ENCODE data around the gene SLC31A2.

The SLC31A2 gene

DNA sequence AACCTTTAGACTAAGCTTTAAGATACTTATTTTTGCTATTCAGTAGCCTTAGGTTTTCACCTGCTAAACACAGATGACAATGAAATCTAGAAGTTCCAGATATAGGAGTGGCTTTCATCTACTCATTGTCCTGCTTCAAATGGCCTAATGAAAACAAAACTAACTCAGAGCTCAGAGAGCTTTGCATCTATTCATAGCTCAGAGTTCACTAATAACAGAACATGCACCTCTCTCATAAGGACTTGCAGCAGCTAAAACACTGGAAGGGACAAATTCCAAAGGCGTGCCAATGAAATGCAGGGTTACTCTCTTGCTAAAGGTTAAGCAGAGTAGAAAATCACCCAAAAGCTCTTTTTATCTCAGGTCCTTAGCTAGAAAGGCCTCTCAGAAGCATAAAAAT, 29.0 kb downstream of the SLC31A2 start:
- DNase-seq, result no peak
- in situ Hi-C loops (cut with MboI; ENCODE audit: low pct_unique_long_range_greater_than_20kb, low sequenced_read_pairs), result no loop called here

GRCh38 chr9:113181165-113181564, 30.4 kb downstream of the SLC31A2 start:
- in situ Hi-C loops (cut with MboI; ENCODE audit: low pct_unique_long_range_greater_than_20kb, low sequenced_read_pairs), result no loop called here
- DNase-seq, result no peak

DNA sequence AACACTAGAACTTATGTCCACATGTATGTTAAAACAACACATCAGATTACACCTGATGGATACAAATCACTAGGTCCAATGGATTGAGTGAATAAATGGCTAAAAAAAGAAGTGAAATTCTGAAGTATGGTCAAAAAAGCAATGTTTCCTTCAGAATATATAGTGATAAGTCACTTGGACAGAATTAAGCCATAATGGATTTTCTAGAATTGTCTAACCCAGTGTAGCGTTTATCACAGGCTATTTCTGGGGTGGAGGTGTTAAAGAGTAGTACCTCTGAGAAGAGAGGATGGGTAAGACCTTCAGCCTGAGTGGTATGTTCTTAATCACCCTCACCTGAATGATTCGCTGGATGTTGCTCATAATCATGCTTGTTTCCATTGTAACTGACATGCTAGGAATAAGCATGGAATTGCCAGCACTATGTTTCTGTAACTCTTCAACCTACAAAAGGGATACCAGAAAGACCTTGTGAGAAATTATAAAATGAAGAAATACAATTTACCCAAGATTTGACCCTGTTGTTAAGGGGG, 33.2 kb downstream of the SLC31A2 start:
- no peak for DNase-seq
- in situ Hi-C loops (cut with MboI; ENCODE audit: low pct_unique_long_range_greater_than_20kb, low sequenced_read_pairs), result no loop called here

- in situ Hi-C loops (cut with MboI; ENCODE audit: low pct_unique_long_range_greater_than_20kb, low sequenced_read_pairs), result no loop called here
- DNase-seq, result no peak
These were observed 33.7 kb downstream of the SLC31A2 start for GRCh38 chr9:113184539-113184938.

GRCh38 chr9:113185271-113185670, 34.5 kb downstream of the SLC31A2 start:
- DNase-seq, result no peak
- in situ Hi-C loops (cut with MboI; ENCODE audit: low pct_unique_long_range_greater_than_20kb, low sequenced_read_pairs), result no loop called here

GRCh38 chr9:113186137-113186755, 35.4 kb downstream of the SLC31A2 start:
- in situ Hi-C loops (cut with MboI; ENCODE audit: low pct_unique_long_range_greater_than_20kb, low sequenced_read_pairs), result no loop called here

DNA sequence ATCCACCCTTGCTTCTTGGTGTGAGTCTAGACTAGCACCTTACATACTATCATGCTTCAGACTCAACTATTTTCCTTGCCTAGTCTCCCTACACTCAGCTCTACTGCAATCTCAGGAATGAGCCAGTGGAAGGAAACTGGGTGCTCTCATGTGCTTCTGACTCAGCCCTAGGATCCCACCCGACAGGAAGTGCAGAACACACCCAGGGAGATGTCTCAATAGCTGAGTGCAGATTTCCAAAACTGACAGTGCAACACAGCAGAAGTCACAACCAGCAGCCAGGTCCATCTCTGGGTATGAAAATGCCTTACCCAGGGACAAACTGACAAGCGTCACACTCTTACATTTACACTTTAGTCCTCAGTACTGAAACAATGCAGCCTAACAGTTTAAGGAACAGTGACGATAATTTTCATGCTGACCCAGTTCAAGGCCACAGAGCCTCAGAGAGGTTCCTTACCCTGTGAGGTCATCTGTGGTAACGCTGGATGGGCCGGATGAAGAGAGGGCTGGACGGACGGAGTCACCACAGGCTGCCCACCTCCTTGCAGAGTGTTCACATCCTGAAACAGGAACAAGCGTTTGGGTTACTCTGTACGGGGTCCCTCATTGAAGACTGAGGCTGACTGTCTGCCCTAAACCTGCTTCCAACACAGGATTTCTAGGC, 37.3 kb downstream of the SLC31A2 start:
- in situ Hi-C loops (cut with MboI; ENCODE audit: low pct_unique_long_range_greater_than_20kb, low sequenced_read_pairs), result no loop called here
- no peak for DNase-seq

More at GRCh38 chr9:113186137-113186755, 35.4 kb downstream of the SLC31A2 start:
- no peak for DNase-seq

GRCh38 chr9:113192455-113192854, 41.6 kb downstream of the SLC31A2 start:
- in situ Hi-C loops (cut with MboI; ENCODE audit: low pct_unique_long_range_greater_than_20kb, low sequenced_read_pairs), result no loop called here

DNA sequence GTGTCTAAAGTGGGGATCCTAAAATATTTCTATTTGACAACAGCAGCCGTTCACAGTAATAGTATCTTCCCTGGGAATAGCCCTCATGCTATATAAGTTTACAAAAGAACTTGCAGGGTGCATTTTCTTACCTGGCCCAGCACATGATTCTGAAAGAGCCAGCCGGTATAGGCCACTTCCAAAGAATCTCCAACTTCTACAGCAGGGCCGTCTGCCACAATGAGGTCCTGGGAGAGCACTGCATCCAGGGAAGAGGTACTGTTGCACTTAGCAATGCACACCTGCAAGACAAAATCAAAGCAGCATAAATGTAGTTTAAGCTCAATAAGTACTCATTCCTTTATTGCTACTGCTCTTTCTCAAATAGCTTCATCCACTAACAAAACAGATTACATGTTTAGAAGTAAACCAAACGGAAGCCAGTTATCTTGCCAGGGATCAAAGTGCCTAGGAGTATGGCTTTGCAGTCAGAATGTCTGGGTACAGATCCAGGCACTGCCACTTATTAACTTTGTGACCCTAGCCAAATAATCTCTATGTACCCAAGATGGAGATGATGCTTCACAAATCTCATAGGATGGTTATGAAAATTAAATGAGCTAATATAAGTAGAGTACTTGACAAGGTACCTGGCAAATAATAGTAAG, 49.0 kb downstream of the SLC31A2 start:
- in situ Hi-C loops (cut with MboI; ENCODE audit: low pct_unique_long_range_greater_than_20kb, low sequenced_read_pairs), result no loop called here
- no peak for DNase-seq

More at GRCh38 chr9:113192455-113192854, 41.6 kb downstream of the SLC31A2 start:
- no peak for DNase-seq

DNA sequence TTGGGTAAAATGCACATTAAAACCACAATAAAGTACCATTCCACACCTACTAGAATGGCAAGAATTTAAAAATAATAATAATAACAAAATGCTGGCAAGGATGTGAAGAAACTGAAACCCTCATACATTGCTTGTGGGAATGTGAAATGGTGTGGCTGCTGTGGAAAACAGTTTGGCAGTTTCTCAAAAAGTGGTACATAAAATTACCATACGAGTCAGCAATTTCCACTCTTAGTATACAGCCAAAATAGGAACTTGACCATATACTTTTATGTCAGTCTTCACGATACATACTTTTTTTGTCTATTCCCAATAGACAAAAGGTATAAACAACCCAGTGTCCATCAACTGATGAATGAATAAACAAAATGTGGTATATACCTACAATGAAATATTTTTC, 54.6 kb downstream of the SLC31A2 start:
- in situ Hi-C loops (cut with MboI; ENCODE audit: low pct_unique_long_range_greater_than_20kb, low sequenced_read_pairs), result no loop called here
- DNase-seq, result no peak

- in situ Hi-C loops (cut with MboI; ENCODE audit: low pct_unique_long_range_greater_than_20kb, low sequenced_read_pairs), result no loop called here
- no peak for DNase-seq
These were observed 55.1 kb downstream of the SLC31A2 start for GRCh38 chr9:113205861-113206260.

DNA sequence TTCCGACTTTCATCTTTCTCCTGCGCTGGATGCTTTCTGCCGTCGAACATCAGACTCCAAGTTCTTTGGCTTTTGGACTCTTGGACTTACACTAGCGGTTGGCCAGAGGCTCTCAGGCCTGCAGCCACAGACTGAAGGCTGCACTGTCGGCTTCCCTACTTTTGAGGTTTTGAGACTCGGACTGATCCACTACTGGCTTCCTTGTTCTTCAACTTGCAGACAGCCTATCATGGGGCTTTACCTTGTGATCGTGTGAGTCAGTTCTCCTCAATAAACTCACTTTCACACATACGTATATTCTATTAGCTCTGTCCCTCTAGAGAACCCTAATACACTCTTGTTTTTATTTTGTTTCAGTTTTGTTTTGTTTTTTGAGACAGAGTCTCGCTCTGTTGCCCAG, 60.0 kb downstream of the SLC31A2 start:
- in situ Hi-C loops (cut with MboI; ENCODE audit: low pct_unique_long_range_greater_than_20kb, low sequenced_read_pairs), result no loop called here
- no peak for DNase-seq

Measured in KBM-7 (cell line).